GM10266 (cell line): ENCODE results near the gene SIM1.

Experiments used
- DNase-seq: peaks from one replicate; pipeline ENCODE4 v3.0.0; 2012; ENCODE audit errors: extremely low spot score
- TF ChIP-seq, protein P1 (sequence below): IDR thresholded peaks from 2 replicates; pipeline ENCODE4 v1.5.1; 2012; ENCODE audit warnings: mild to moderate bottlenecking, low read depth; ENCODE audit not compliant: control insufficient read depth, insufficient read depth; ENCODE audit errors: missing control alignments

The SIM1 gene

DNA sequence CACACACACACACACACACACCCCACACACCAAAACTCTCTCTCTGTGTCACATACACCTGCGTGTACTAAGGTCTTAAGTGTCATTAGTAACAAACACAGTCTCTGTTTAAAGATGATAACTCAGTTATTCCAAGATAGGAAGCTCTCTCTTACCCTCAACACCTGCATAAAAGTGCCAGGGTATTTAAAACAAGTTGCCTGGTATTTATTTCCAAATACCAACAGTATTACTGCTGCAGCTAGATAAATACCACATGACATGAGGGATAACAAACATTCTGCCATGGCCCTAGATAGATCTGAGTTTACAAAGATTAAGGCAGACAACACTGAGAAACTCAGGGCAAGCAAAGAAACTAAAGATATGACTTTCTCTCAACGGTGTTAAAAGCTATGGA, 118.5 kb downstream of the SIM1 start:
- DNase-seq, result no peak
- TF ChIP-seq, protein P1, sequence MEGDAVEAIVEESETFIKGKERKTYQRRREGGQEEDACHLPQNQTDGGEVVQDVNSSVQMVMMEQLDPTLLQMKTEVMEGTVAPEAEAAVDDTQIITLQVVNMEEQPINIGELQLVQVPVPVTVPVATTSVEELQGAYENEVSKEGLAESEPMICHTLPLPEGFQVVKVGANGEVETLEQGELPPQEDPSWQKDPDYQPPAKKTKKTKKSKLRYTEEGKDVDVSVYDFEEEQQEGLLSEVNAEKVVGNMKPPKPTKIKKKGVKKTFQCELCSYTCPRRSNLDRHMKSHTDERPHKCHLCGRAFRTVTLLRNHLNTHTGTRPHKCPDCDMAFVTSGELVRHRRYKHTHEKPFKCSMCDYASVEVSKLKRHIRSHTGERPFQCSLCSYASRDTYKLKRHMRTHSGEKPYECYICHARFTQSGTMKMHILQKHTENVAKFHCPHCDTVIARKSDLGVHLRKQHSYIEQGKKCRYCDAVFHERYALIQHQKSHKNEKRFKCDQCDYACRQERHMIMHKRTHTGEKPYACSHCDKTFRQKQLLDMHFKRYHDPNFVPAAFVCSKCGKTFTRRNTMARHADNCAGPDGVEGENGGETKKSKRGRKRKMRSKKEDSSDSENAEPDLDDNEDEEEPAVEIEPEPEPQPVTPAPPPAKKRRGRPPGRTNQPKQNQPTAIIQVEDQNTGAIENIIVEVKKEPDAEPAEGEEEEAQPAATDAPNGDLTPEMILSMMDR, result no peak

DNA sequence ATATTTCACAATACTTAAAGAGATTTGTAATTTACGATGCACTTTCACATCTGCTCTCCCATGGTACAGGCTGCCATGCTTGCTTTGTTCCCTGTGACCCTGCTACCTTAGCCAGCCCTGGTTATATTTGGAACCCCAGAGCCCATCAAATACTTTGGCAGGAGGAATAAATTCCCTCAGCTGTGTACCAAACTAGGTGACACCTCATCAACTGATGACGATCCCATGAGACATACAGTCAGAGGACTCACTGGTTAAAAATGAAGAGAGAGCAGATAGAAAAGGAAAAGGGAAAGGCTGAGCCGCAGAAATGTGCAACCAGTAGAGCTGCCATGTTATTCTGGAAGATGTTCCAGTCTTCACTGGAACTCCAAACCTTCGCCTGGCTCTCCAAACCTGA, 120.0 kb downstream of the SIM1 start:
- TF ChIP-seq, protein P1, result no peak
- DNase-seq, result no peak

DNA sequence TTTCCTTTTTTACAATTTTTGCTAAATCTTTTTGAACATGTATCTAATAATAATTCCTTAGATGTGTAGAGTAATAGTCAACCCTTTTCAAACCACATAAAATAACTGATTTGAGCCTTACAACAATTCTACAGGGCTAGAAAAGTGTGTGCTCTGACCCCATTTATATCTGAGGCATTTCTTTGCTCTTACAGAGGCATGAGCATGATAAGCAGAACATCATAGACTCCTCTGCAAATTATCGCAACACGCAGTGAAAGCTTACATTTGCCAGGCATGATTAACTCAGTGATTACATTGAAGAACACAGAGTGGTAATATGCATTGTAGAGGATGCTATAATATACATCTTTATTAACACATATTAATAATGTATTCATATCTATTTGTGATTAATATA, 120.4 kb downstream of the SIM1 start:
- TF ChIP-seq, protein P1, result no peak
- no peak for DNase-seq

DNA sequence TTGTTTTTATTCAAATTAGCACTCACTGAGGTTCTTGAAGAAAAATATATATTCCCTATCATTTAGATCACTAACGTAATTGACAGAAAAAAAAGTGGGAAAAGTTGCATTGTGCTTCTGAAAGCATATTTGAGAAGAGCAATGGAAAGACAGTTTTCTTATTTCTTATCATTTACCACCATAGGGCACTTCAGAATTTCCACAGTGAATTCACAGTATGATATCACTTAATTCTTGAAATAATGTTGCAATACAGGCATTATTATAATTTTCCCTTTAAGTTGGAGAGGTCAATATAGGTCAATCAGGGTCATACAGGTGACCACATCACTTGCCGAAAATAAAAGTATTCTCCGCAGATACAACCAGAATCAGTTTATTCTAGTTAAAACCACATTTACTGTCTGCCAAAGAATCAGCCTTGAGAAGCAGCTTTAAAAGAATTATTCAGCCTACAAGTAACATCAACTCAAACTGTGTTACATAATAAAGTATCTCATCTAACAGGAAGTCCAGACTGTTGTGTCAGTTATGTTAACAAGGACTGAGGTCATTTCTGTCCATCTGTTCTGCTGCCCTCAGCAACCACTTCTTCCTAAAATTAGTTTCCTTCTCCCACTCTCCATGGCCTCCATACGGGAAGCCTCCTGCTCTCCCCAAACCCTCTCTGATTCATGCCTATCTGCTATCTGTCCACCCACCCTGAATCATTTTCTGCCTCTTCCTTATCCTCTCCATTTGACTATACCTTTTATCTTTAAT, 121.2 kb downstream of the SIM1 start:
- no peak for DNase-seq
- TF ChIP-seq, protein P1, result no peak

DNA sequence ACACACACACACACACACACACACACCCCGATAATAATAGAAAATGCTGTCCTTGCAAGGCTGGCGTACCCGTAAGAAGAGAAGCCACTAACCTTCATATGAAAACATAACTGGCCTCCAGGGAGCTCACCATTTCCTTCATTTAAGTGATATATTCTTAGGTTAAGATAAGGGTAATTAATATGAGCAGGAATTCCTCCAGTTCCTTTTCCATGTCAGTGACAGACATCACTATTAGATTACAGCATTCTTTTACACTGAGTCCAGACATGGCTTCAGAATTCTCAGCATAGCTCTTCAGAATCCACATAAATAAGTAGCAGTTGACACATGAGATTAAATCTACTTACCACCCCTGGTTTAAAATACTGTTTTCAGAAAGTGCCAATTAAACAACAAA, 121.9 kb downstream of the SIM1 start:
- DNase-seq, result no peak
- TF ChIP-seq, protein P1, result no peak

DNA sequence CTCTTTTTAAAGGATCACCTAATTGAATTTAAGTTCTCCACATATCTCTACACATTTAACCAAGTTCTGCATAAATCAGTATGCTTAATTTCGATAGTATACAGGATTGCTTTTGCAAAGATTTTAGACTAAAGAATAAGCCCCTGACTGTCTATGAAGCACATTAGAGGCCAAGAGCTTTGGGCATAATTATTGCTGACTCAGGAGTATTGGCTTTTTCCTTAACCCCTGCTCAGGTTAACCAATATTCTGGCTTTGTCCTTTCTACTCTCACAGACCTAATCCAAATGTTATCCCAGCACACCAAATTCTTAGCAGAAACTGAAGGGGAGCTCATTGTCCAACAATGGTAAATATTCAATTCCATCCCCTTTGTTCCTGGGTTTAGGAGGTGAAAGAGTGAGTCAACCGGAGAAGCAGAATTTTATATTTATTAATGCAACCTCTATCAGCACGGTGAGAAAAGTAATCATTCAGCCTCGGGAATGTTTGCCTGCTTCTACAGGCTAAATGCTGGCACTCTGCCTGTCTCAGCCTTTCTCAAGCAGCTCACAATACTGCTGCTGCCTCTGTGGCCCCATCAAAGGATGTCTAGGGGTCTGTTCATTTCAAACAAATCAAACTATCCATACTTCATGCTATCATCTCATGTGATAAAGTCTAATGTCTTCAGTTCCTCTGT, 125.0 kb downstream of the SIM1 start:
- DNase-seq, result no peak
- TF ChIP-seq, protein P1, result no peak

DNA sequence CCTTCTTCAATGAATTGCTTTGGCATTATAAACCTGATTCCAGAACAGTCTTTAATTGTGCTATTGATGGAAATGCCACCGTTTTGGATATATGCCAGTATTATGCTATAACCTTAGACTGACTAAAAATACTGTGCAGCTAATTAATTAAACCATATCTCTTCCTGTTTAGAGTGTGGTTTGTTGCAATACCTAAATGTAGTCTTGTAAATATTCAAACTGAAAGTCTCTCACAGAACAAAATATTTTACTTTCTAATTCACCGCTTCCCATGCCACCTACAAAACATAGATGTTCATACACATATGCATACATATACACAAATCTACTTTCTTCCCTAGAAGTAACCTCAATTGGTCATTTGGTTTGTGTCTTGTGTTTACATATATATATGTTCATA, 126.6 kb downstream of the SIM1 start:
- TF ChIP-seq, protein P1, result no peak
- no peak for DNase-seq
